Endothelial cell of umbilical vein (primary cell): ENCODE data around the gene MROH9. TPM values are rescaled to one million over a fixed set of nuclear protein-coding genes. Genes with fewer than 3 reads are reported as not detected.

Experiments
- BruUV-seq: library from RNA; stranded (reverse); fragments of 400-500 nt; replicated peaks from 2 replicates; lab custom pipeline; 2021; lab: Mats Ljungman, UMichigan
- CTCF ChIA-PET: fragments of 300-600, 350-600 bp; sonication (Branson Sonifier 250); formaldehyde crosslinking; loops from one replicate; lab custom pipeline; 2021; ENCODE audit warnings: antibody characterized with exemption, inconsistent platforms; lab: Charles Lee
- POLR2A ChIA-PET: fragments of 300-600, 350-600 bp; sonication (Branson Sonifier 250); formaldehyde crosslinking; loops from one replicate; lab custom pipeline; 2021; ENCODE audit warnings: antibody characterized with exemption, inconsistent platforms; lab: Charles Lee
- DNase-seq: peaks from one replicate; pipeline ENCODE4 v3.0.0-alpha.2; 2011; ENCODE audit warnings: low read depth, low spot score
- FAIRE-seq: peaks from 2 replicates; lab custom pipeline; 2011; peaks lifted over from hg19 to GRCh38; lab: Jason Lieb, UNC
- H2AFZ ChIP-seq: 2 replicates; pipeline ENCODE4 v1.6.0; 2012; ENCODE audit warnings: low read depth, low read length, control low read depth, inconsistent platforms
- H3K27ac ChIP-seq: 2 replicates; pipeline ENCODE4 v1.5.1; 2011; ENCODE audit warnings: low read depth, mild to moderate bottlenecking, control low read depth, low read length, moderate library complexity; ENCODE audit not compliant: insufficient read depth
- H3K27me3 ChIP-seq, 2 experiments: 2 replicates each; pipeline versions ENCODE4 v1.6.0 to v1.6.1; 2011; ENCODE audit warnings: low read length in 2 of 2, mixed read lengths in 1 of 2; ENCODE audit not compliant: control insufficient read depth in 2 of 2, insufficient read depth in 2 of 2
- H3K36me3 ChIP-seq, 2 experiments: 2 replicates in 1 of 2; 3 replicates in 1 of 2; pipeline ENCODE4 v1.5.1; 2011; ENCODE audit warnings: low read length in 2 of 2, mild to moderate bottlenecking in 1 of 2, moderate library complexity in 1 of 2; ENCODE audit not compliant: control insufficient read depth in 2 of 2, insufficient read depth in 2 of 2; ENCODE audit errors: extremely low read depth in 1 of 2
- H3K4me1 ChIP-seq: 3 replicates; pipeline ENCODE4 v1.5.1; 2011; ENCODE audit warnings: mild to moderate bottlenecking, low read length; ENCODE audit not compliant: control insufficient read depth, insufficient read depth; ENCODE audit errors: extremely low read depth
- H3K4me2 ChIP-seq: 2 replicates; pipeline ENCODE4 v1.6.1; 2011; ENCODE audit warnings: low read length, control low read depth, mixed read lengths; ENCODE audit not compliant: insufficient read depth
- H3K4me3 ChIP-seq, 3 experiments: fragments of 200-600 bp in 1 of 3; sonication (generic), shearing (Covaris generic) in 1 of 3; replicated peaks in 1 of 3; 2 replicates each; pipeline ENCODE4 v1.5.1; 2011 to 2016; ENCODE audit warnings: control low read depth in 3 of 3, low read length in 3 of 3, mild to moderate bottlenecking in 2 of 3, inconsistent platforms in 1 of 3, low read depth in 1 of 3, moderate library complexity in 1 of 3; ENCODE audit not compliant: insufficient read depth in 1 of 3
- H3K79me2 ChIP-seq: 2 replicates; pipeline ENCODE4 v1.6.0; 2012; ENCODE audit warnings: low read length, inconsistent platforms; ENCODE audit not compliant: control insufficient read depth, insufficient read depth
- H3K9ac ChIP-seq: replicated peaks from 2 replicates; pipeline ENCODE3; 2011; ENCODE audit warnings: low read length, control low read depth; ENCODE audit not compliant: insufficient read depth; ENCODE audit errors: extremely low read depth
- H3K9me1 ChIP-seq: replicated peaks from 3 replicates; pipeline ENCODE4 v1.6.0; 2011; ENCODE audit warnings: mild to moderate bottlenecking, low read length; ENCODE audit not compliant: control insufficient read depth, insufficient read depth; ENCODE audit errors: extremely low read depth
- H3K9me3 ChIP-seq: replicated peaks from 2 replicates; pipeline ENCODE4 v1.5.1; 2012; ENCODE audit warnings: low read length, inconsistent platforms; ENCODE audit not compliant: control insufficient read depth, insufficient read depth
- H4K20me1 ChIP-seq: replicated peaks from 2 replicates; pipeline ENCODE3; 2011; ENCODE audit warnings: mild to moderate bottlenecking, low read length; ENCODE audit not compliant: control insufficient read depth, insufficient read depth; ENCODE audit errors: extremely low read depth
- EZH2 ChIP-seq: IDR thresholded peaks from 2 replicates; pipeline ENCODE4 v1.6.1; 2012; ENCODE audit warnings: borderline replicate concordance, low read depth, mild to moderate bottlenecking, moderate library complexity, low read length, inconsistent platforms; ENCODE audit not compliant: severe bottlenecking
- FOS ChIP-seq: IDR thresholded peaks from 2 replicates; pipeline ENCODE4 v1.6.1; 2011; ENCODE audit warnings: mild to moderate bottlenecking, low read length, moderate library complexity, borderline replicate concordance; ENCODE audit not compliant: insufficient read depth
- GATA2 ChIP-seq: IDR thresholded peaks from 2 replicates; pipeline ENCODE4 v1.7.0; 2011; ENCODE audit warnings: low read depth, mild to moderate bottlenecking, moderate library complexity, mixed read lengths, low read length; ENCODE audit not compliant: insufficient read length, insufficient read depth
- JUN ChIP-seq: IDR thresholded peaks from 2 replicates; pipeline ENCODE4 v1.6.1; 2011; ENCODE audit warnings: borderline replicate concordance, low read depth; ENCODE audit not compliant: insufficient read length, insufficient read depth
- MYC ChIP-seq: IDR thresholded peaks from one replicate; pipeline ENCODE4 v1.6.1; 2011; ENCODE audit warnings: mild to moderate bottlenecking, low read depth, low read length
- POLR2A ChIP-seq: IDR thresholded peaks from 2 replicates; pipeline ENCODE4 v1.6.1; 2012; ENCODE audit warnings: low read depth, mild to moderate bottlenecking, control low read depth, low read length
- POLR2AphosphoS5 ChIP-seq: IDR thresholded peaks from 2 replicates; pipeline ENCODE4 v1.6.1; 2012; ENCODE audit warnings: low read depth, mild to moderate bottlenecking, control low read depth, low read length, moderate library complexity; ENCODE audit not compliant: insufficient read depth
- dilution Hi-C: fragments of 300-500 bp; cut with MboI; formaldehyde crosslinking; loops from one replicate; pipeline ENCODE4 v1.15.0; 2019; ENCODE audit warnings: low sequenced_read_pairs; ENCODE audit not compliant: extremely low pct_ligation_motif_present
- intact Hi-C: fragments of 100-400 bp; cut with micrococcal nuclease; formaldehyde crosslinking; loops from one replicate; pipeline ENCODE4 v1.10.0; 2022
- polyA plus RNA-seq, 4 experiments: library from polyadenylated mRNA; depleted of rRNA in 3 of 4; stranded (reverse) in 3 of 4; unstranded in 1 of 4; fragments of >200 nt; gene quantifications; 2 replicates each; pipeline versions ENCODE4 v1.2.1 to v1.2.3, GENCODE V29; 2011 to 2012; ENCODE audit warnings: missing spikeins in 1 of 4
- total RNA-seq: library from RNA; stranded (reverse); gene quantifications from 2 replicates; pipeline ENCODE4 v1.2.3, GENCODE V29; 2021
- TF ChIP-seq, protein P1 (sequence below), 2 donors: IDR thresholded peaks; 1 replicate in 1 of 2; 2 replicates in 1 of 2; pipeline ENCODE4 v1.5.1; 2011; ENCODE audit warnings: low read length in 2 of 2, mild to moderate bottlenecking in 2 of 2, moderate library complexity in 2 of 2, control low read depth in 1 of 2, inconsistent platforms in 1 of 2, low read depth in 1 of 2; ENCODE audit not compliant: insufficient read depth in 1 of 2; ENCODE audit errors: extremely low read depth in 1 of 2
- TF ChIP-seq, protein P2 (sequence below): IDR thresholded peaks from 2 replicates; pipeline ENCODE4 v1.6.1; 2011; ENCODE audit not compliant: insufficient read depth, insufficient read length

Gene MROH9
- total and polyA plus RNA-seq, 2 donors (not counting 3 experiments of a cell fraction or from before 2014, with no cell fraction given): not detected

DNA sequence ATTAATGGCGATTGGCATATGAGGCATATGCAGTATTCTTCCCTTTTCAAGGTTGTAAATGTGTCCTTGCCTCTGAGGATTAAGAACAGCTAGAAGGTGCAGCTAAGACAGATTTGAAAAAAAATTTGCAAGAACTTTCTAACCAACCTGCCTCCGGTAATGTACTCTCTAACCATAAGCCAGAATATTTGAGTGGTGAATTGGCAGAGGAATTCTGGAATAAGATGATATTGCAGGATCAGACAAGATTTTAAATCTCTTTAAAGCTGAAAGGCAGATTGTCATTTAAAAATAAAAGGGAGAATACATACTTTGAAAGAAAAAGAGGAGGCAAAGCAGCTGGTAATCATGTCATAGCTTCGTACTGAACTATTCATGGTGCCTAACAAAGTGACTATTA lies 29.2 kb downstream of the MROH9 start:
- CTCF ChIA-PET: interaction anchor here (1.4 to 1.6 kb wide), 3 partner anchors 11 to 349 kb away, joined by 3 to 6 read pairs (median 6); partner anchors contain the start of gene FMO4
- Histone ChIP-seq H3K9ac (no peak overlapping the region), H3K36me3 (no peaks in the 10 kb centered on the region), H3K4me1 (no peaks in the 10 kb centered on the region), H3K4me3 (no peak overlapping the region), H4K20me1 (no peaks in the 10 kb centered on the region), H2AFZ (no peak overlapping the region), H3K27ac (no peak overlapping the region), H3K4me2 (no peak overlapping the region), H3K9me3 (no peaks in the 10 kb centered on the region), H3K79me2 (no peaks in the 10 kb centered on the region), H3K27me3 (peaks cover 0 to 2% of the 10 kb centered on the region in 2 experiments), H3K9me1 (no peaks in the 10 kb centered on the region)
- POLR2A ChIA-PET: no interaction called here
- intact Hi-C loops: no loop called here
- DNase-seq: no peak
- no peak for TF ChIP-seq POLR2AphosphoS5
- TF ChIP-seq MYC: no peak
- TF ChIP-seq GATA2: no peak
- TF ChIP-seq, protein P1, sequence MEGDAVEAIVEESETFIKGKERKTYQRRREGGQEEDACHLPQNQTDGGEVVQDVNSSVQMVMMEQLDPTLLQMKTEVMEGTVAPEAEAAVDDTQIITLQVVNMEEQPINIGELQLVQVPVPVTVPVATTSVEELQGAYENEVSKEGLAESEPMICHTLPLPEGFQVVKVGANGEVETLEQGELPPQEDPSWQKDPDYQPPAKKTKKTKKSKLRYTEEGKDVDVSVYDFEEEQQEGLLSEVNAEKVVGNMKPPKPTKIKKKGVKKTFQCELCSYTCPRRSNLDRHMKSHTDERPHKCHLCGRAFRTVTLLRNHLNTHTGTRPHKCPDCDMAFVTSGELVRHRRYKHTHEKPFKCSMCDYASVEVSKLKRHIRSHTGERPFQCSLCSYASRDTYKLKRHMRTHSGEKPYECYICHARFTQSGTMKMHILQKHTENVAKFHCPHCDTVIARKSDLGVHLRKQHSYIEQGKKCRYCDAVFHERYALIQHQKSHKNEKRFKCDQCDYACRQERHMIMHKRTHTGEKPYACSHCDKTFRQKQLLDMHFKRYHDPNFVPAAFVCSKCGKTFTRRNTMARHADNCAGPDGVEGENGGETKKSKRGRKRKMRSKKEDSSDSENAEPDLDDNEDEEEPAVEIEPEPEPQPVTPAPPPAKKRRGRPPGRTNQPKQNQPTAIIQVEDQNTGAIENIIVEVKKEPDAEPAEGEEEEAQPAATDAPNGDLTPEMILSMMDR (IDR thresholded peaks at IDR 0.05; ENCODE audit: extremely low read depth in 1 of 2, insufficient read depth in 1 of 2, low read depth in 1 of 2, low read length in 2 of 2): no peak
- TF ChIP-seq FOS: no peak
- TF ChIP-seq POLR2A: no peak
- no peak for TF ChIP-seq JUN
- TF ChIP-seq EZH2: no peak
- TF ChIP-seq, protein P2, sequence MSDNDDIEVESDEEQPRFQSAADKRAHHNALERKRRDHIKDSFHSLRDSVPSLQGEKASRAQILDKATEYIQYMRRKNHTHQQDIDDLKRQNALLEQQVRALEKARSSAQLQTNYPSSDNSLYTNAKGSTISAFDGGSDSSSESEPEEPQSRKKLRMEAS: no peak
- BruUV-seq: no TSS peak
- FAIRE-seq: no peak
- dilution Hi-C loops: no loop called here
